Subcutaneous adipose tissue (tissue), 4 donors: ENCODE data around the gene FARSA. TPM values are rescaled to one million over a fixed set of nuclear protein-coding genes. Genes with fewer than 3 reads are reported as not detected.

Experiments used
- CTCF ChIP-seq: fragments of 450-650 bp; IDR thresholded peaks from one replicate; pipeline ENCODE4 v1.5.1; 2016; ENCODE audit warnings: low read depth, mild to moderate bottlenecking, control low read depth, antibody characterized with exemption, moderate library complexity
- total RNA-seq, 4 donors: library from RNA; depleted of rRNA; stranded (reverse); fragments of >200 nt; gene quantifications; one replicate each; pipeline ENCODE4 v1.1.0, GENCODE V29; 2016

The FARSA gene
- total RNA-seq, 4 donors from 2014 or later = 20.1 to 28.6 (median 22.9) TPM

- TF ChIP-seq CTCF = no peak
Observed at GRCh38 chr19:12937093-12937926, 3.8 kb upstream of the FARSA start.

DNA sequence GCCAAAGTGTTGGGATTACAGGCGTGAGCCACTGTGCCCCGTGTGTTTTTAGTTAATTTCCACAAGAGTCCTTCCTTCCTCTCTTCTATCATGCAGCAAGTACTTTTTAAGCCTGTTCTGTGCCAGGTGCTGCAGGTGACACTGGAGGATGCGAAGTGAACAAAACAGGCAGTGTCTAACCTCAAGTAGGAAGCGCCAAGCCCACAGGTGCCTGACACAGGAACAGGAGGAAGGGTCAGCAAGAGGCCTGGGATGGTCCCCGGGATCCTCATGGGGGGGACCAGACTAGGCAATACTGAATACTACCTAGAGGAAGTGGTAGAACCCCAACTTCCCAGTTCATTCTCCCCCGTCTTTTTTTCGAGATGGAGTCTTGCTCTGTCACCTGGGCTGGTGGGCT lies 3.1 kb upstream of the FARSA start:
- no peak for TF ChIP-seq CTCF

DNA sequence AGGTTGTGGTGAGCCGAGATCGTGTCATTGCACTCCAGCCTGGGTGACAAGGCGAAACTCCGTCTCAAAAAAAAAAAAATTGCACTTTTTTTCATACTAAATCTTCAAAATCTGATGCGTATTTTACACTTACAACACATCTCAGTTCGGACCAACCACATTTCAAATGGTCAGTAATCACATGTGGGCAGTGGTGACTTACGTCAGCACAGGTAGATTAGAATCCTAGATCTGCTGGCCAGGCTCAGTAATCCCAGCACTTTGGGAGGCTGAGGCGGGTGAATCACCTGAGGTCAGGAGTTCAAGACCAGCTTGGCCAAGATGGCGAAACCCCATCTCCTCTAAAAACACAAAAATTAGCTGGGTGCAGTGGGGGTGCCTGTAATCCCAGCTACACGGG lies 1.6 kb upstream of the FARSA start:
- no peak for TF ChIP-seq CTCF

- TF ChIP-seq CTCF = no peak
Observed at GRCh38 chr19:12932392-12933286, 872 bp downstream of the FARSA start.

DNA sequence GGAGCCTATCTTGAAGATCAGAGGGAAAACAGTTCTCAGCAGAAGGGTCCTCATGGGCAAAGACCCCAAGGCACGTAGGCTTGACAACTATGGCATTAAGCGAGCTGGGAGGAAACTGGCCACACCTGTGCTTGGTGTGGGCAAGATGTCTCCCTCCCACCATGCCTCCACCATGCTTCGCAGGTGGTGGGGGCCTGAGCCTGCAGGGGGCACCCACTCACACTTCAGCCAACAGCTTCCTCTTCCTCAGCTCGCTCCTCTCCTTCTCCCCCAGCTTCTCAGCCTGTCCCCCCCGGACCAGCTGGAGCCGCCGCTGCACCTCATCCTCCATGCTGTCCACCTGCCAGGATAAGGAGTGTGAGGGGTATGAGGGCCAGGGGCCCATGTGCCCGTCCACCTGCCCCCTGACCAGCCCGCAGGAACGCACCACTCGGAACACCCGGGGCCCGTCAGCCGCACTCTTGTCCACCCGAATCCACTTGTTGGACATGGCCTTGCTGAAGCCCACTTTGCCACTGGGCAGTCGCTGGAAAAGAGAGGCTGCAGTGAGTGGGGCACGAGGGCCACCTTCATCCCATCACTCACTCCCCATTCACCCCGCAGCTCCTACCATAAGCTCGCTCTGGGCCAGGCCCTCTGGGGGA lies 3.4 kb downstream of the FARSA start:
- no peak for TF ChIP-seq CTCF

- no peak for TF ChIP-seq CTCF
Observed at GRCh38 chr19:12924621-12925310, 8.7 kb downstream of the FARSA start.
